K562 (cell line): Measurements from ENCODE around the gene PLEKHA8. TPM values are rescaled to one million over a fixed set of nuclear protein-coding genes. Genes with fewer than 3 reads are reported as not detected.

Source experiments
- ATAC-seq: fragments of 200-7000 bp; cut with Tn5 transposase; 3 replicates; pipeline ENCODE4 v1.9.1; 2020; ENCODE audit warnings: moderate library complexity
- BruUV-seq: library from RNA; stranded (reverse); fragments of 400-500 nt; replicated peaks from 2 replicates; lab custom pipeline; 2021; lab: Mats Ljungman, UMichigan
- CTCF ChIA-PET: fragments of 300-600 bp; formaldehyde crosslinking; extraction: SDS; loops from one replicate; lab custom pipeline; 2021; ENCODE audit warnings: low intra/inter-chr PET ratio; lab: Yijun Ruan, JAX
- POLR2A ChIA-PET: fragments of 300-600, 350-650 bp; sonication (Branson Sonifier 250); formaldehyde crosslinking; extraction: SDS; loops from one replicate; lab custom pipeline; 2021; ENCODE audit warnings: antibody characterized with exemption, inconsistent platforms; lab: Yijun Ruan, JAX
- DNase-seq, 4 experiments: peaks; one replicate each; pipeline versions ENCODE4 v3.0.0 to v3.0.0-alpha.2; 2011 to 2018; ENCODE audit warnings: low spot score in 3 of 4, mixed read lengths in 3 of 4; ENCODE audit errors: extremely low read depth in 1 of 4
- FAIRE-seq: peaks from 2 replicates; lab custom pipeline; 2011; peaks lifted over from hg19 to GRCh38; lab: Jason Lieb, UNC
- H2AFZ ChIP-seq: 2 replicates; pipeline ENCODE4 v1.6.0; 2011; ENCODE audit warnings: low read depth, low read length, control low read depth, inconsistent platforms
- H3K27ac ChIP-seq: fragments of 200-600 bp; 3 replicates; pipeline ENCODE4 v1.8.0; 2011; ENCODE audit warnings: low read depth, mild to moderate bottlenecking, control low read depth, inconsistent platforms, low read length, moderate library complexity, mixed read lengths; ENCODE audit errors: extremely low read depth
- H3K27me3 ChIP-seq, 2 experiments: fragments of 300-600 bp in 1 of 2; 2 replicates in 1 of 2; 3 replicates in 1 of 2; pipeline versions ENCODE4 v1.6.0 to v1.8.0; 2011; ENCODE audit warnings: inconsistent platforms in 2 of 2, low read length in 2 of 2, mild to moderate bottlenecking in 1 of 2, mixed read lengths in 1 of 2, moderate library complexity in 1 of 2; ENCODE audit not compliant: control insufficient read depth in 2 of 2, insufficient read depth in 2 of 2
- H3K36me3 ChIP-seq: fragments of 300-600 bp; 3 replicates; pipeline ENCODE4 v1.8.0; 2011; ENCODE audit warnings: mild to moderate bottlenecking, low read length, inconsistent platforms; ENCODE audit not compliant: control insufficient read depth, insufficient read depth
- H3K4me1 ChIP-seq, 2 experiments: fragments of 200-600 bp in 1 of 2; replicated peaks in 1 of 2; 2 replicates in 1 of 2; 3 replicates in 1 of 2; pipeline versions ENCODE4 v1.5.1 to v1.8.0; 2011; ENCODE audit warnings: inconsistent platforms in 2 of 2, low read length in 2 of 2, mild to moderate bottlenecking in 1 of 2, mixed read lengths in 1 of 2, moderate library complexity in 1 of 2; ENCODE audit not compliant: control insufficient read depth in 2 of 2, insufficient read depth in 2 of 2
- H3K4me2 ChIP-seq: 2 replicates; pipeline ENCODE4 v1.6.1; 2011; ENCODE audit warnings: low read length, control low read depth, inconsistent platforms, mixed read lengths; ENCODE audit not compliant: insufficient read depth
- H3K4me3 ChIP-seq: fragments of 200-600 bp; sonication (generic), shearing (Covaris generic); 2 replicates; pipeline ENCODE4 v1.5.1; 2016; ENCODE audit warnings: control low read depth, inconsistent platforms
- H3K79me2 ChIP-seq: fragments of 200-600 bp; 3 replicates; pipeline ENCODE4 v1.8.0; 2011; ENCODE audit warnings: low read length, inconsistent platforms; ENCODE audit not compliant: control insufficient read depth, insufficient read depth
- H3K9ac ChIP-seq, 2 experiments: 2 replicates each; pipeline versions ENCODE4 v1.6.0 to v1.6.1; 2011; ENCODE audit warnings: low read depth in 2 of 2, low read length in 2 of 2, control low read depth in 1 of 2, inconsistent platforms in 1 of 2, mild to moderate bottlenecking in 1 of 2, mixed read lengths in 1 of 2; ENCODE audit not compliant: insufficient read depth in 1 of 2
- H3K9me1 ChIP-seq: one replicate; pipeline ENCODE4 v1.6.0; 2011; ENCODE audit warnings: inconsistent platforms, mild to moderate bottlenecking, low read length, moderate library complexity; ENCODE audit not compliant: control insufficient read depth, insufficient read depth
- H3K9me3 ChIP-seq: replicated peaks from 2 replicates; pipeline ENCODE4 v1.5.1; 2011; ENCODE audit warnings: low read depth, low read length, inconsistent platforms; ENCODE audit not compliant: control insufficient read depth, insufficient read depth
- H4K20me1 ChIP-seq: replicated peaks from 2 replicates; pipeline ENCODE4 v1.6.1; 2011; ENCODE audit warnings: low read length, inconsistent platforms, mixed read lengths; ENCODE audit not compliant: control insufficient read depth, insufficient read depth
- CHD7 ChIP-seq: fragments of 200-600 bp; sonication (generic); IDR thresholded peaks from one replicate; pipeline ENCODE4 v1.6.1; 2012; ENCODE audit warnings: mild to moderate bottlenecking, low read depth, low read length, inconsistent platforms
- PBX2 ChIP-seq, 2 experiments: IDR thresholded peaks in 1 of 2; conservative IDR thresholded peaks in 1 of 2; 2 replicates each; pipeline ENCODE4 v1.6.1; 2016; ENCODE audit warnings: low read depth in 2 of 2, mild to moderate bottlenecking in 1 of 2, missing compliant biosample characterization in 1 of 2, missing genetic modification characterization in 1 of 2, moderate library complexity in 1 of 2
- RB1 ChIP-seq: fragments of 450-650 bp; IDR thresholded peaks from 2 replicates; pipeline ENCODE4 v1.6.1; 2017; ENCODE audit warnings: low read depth, mild to moderate bottlenecking
- TAF15 ChIP-seq: fragments of 200-400 bp; formaldehyde crosslinking; IDR thresholded peaks from 2 replicates; pipeline ENCODE4 v1.6.1; 2017; ENCODE audit warnings: mild to moderate bottlenecking, low read depth, low read length, moderate library complexity
- ZNF311 ChIP-seq: fragments of 250-450 bp; sonication (Bioruptor Pico); IDR thresholded peaks from 2 replicates; pipeline ENCODE4 v1.4.0; 2020; ENCODE audit warnings: mild to moderate bottlenecking, moderate library complexity
- ZNF512 ChIP-seq: IDR thresholded peaks from 2 replicates; pipeline ENCODE4 v1.6.1; 2016; ENCODE audit warnings: missing genetic modification characterization, missing compliant biosample characterization
- WGBS: fragments of 100-300 bp; shearing (Covaris generic); methylation state at CpG from one replicate; pipeline ENCODE4 v1.1.6; 2016; ENCODE audit warnings: low coverage, mixed read lengths; ENCODE audit not compliant: insufficient coverage; ENCODE audit errors: missing lambda C conversion rate; 5-methylcytosine and 5-hydroxymethylcytosine counted together
- in situ Hi-C: fragments of 300-500 bp; cut with MboI; formaldehyde crosslinking; loops from 4 replicates; pipeline ENCODE4 v1.15.0; 2018; ENCODE audit warnings: inconsistent platforms, mixed read lengths
- intact Hi-C: fragments of 100-400 bp; cut with micrococcal nuclease; formaldehyde crosslinking; loops from 2 replicates; pipeline ENCODE4 v1.14.2; 2022
- polyA plus RNA-seq, 8 experiments: library from polyadenylated mRNA; depleted of rRNA in 4 of 8; stranded (reverse) in 5 of 8; unstranded in 3 of 8; fragments of >200 nt; fragmentation: Nextera tagmentation in 2 of 8; fragmentation: Illumina TruSeq in 1 of 8; extraction: Ambion mirVana in 2 of 8; extraction: Trizol in 1 of 8; gene quantifications; 2 replicates each; pipeline versions ENCODE4 v1.2.1 to v1.2.3, GENCODE V29; 2011 to 2014; ENCODE audit warnings: inconsistent platforms in 1 of 8, missing spikeins in 1 of 8
- total RNA-seq, 7 experiments: library from RNA; depleted of rRNA in 6 of 7; stranded (reverse); fragments of >200 nt in 6 of 7; fragmentation: Illumina TruSeq in 2 of 7; extraction: Trizol in 2 of 7; gene quantifications; 2 replicates each; pipeline versions ENCODE4 v1.2.1 to v1.2.3, GENCODE V29; 2011 to 2021; ENCODE audit warnings: low replicate concordance in 1 of 7

Gene PLEKHA8
- total and polyA plus RNA-seq, 9 of the 15 experiments (the other 6 are each of a cell fraction or from before 2014, with no cell fraction given), result 3.2 to 16.3 (median 11.8) TPM

GRCh38 chr7:30147785-30148184 is 119.6 kb downstream of the PLEKHA8 start:
- no peaks in the 10 kb centered on the region for H4K20me1 ChIP-seq
- intact Hi-C loops, result no loop called here
- H3K4me1 ChIP-seq, result peaks cover 12 to 62% of the 10 kb centered on the region in 2 experiments; a peak in 4 of 5 replicates
- H3K4me3 ChIP-seq, result no peak overlapping the region
- no peaks in the 10 kb centered on the region; the same call in 2 of the 3 replicates for H3K79me2 ChIP-seq
- ATAC-seq (no peak), FAIRE-seq (no peak), DNase-seq (no peak)
- peaks cover 3% of the 10 kb centered on the region; the same call in 1 of the 3 replicates for H3K36me3 ChIP-seq
- ChIA-PET CTCF (no interaction called here), POLR2A (interaction anchor here (0.6 to 1.8 kb wide), 2 partner anchors 15 to 263 kb away, joined by 3 to 4 read pairs; no protein-coding TSS in a partner anchor)
- H3K9me1 ChIP-seq, result no peaks in the 10 kb centered on the region
- BruUV-seq, result no TSS peak
- no peaks in the 10 kb centered on the region for H3K9me3 ChIP-seq
- no peak overlapping the region for H2AFZ ChIP-seq
- H3K9ac ChIP-seq, result no peak overlapping the region
- H3K4me2 ChIP-seq, result no peak overlapping the region
- no peak overlapping the region for H3K27ac ChIP-seq
- in situ Hi-C loops, result no loop called here
- no peaks in the 10 kb centered on the region for H3K27me3 ChIP-seq
- WGBS, result 100% methylated on average over 1 of the region's 2 CpGs
- TF ChIP-seq ZNF512 (tag) (no peak), ZNF311 (no peak), CHD7 (no peak), PBX2 (CRISPR knock-in tag; IDR thresholded peaks at IDR 0.05; ENCODE audit: low read depth) (no peak), PBX2 (tag; conservative IDR thresholded peaks at IDR 0.05; ENCODE audit: low read depth) (no peak), TAF15 (no peak), RB1 (no peak)
